SW 1271 (cell line): ENCODE data around the gene STPG4.

ENCODE experiments used
- DNase-seq, 2 experiments: peaks; one replicate each; lab custom pipeline; 2025; lab: John Stamatoyannopoulos, UW

Gene STPG4

GRCh38 chr2:47070920-47071824 is 83.9 kb downstream of the STPG4 start:
- peak in 1 of 2 experiments; percentile 27 for DNase-seq

GRCh38 chr2:47070155-47070919 is 84.8 kb downstream of the STPG4 start:
- no peak for DNase-seq

- peak; percentile 62 to 86 for DNase-seq
These were observed 85.4 kb downstream of the STPG4 start for GRCh38 chr2:47069628-47070154.

GRCh38 chr2:47068981-47069627 is 86.0 kb downstream of the STPG4 start:
- no peak for DNase-seq

- DNase-seq, result no peak
These were observed 87.2 kb downstream of the STPG4 start for GRCh38 chr2:47067788-47068407.

GRCh38 chr2:47065771-47066380 is 89.2 kb downstream of the STPG4 start:
- peak; percentile 84 to 91 for DNase-seq

- no peak for DNase-seq
These were observed 89.8 kb downstream of the STPG4 start for GRCh38 chr2:47065343-47065742.

GRCh38 chr2:47064106-47064505 is 91.0 kb downstream of the STPG4 start:
- DNase-seq, result no peak

- DNase-seq, result no peak
These were observed 91.6 kb downstream of the STPG4 start for GRCh38 chr2:47063538-47063930.

- DNase-seq, result no peak
These were observed 92.2 kb downstream of the STPG4 start for GRCh38 chr2:47062681-47063537.

GRCh38 chr2:47061944-47062678 is 93.0 kb downstream of the STPG4 start:
- no peak for DNase-seq

- no peak for DNase-seq
These were observed 94.4 kb downstream of the STPG4 start for GRCh38 chr2:47060652-47061170.

GRCh38 chr2:47058003-47058931 is 96.8 kb downstream of the STPG4 start:
- no peak for DNase-seq

GRCh38 chr2:47057687-47058002 is 97.5 kb downstream of the STPG4 start:
- DNase-seq, result no peak

GRCh38 chr2:47056868-47057686 is 98.0 kb downstream of the STPG4 start:
- DNase-seq, result no peak

GRCh38 chr2:47056374-47056773 is 98.7 kb downstream of the STPG4 start:
- DNase-seq, result no peak

GRCh38 chr2:47054868-47055267 is 100.2 kb downstream of the STPG4 start:
- no peak for DNase-seq
